ENCODE measurements around the gene ZSWIM8.
"Not testable (repeated sequence)": the region's sequence is repeated elsewhere in the genome, so short reads cannot be mapped to it uniquely, and the experiment has no call there.

ZSWIM8 gene, protein sequence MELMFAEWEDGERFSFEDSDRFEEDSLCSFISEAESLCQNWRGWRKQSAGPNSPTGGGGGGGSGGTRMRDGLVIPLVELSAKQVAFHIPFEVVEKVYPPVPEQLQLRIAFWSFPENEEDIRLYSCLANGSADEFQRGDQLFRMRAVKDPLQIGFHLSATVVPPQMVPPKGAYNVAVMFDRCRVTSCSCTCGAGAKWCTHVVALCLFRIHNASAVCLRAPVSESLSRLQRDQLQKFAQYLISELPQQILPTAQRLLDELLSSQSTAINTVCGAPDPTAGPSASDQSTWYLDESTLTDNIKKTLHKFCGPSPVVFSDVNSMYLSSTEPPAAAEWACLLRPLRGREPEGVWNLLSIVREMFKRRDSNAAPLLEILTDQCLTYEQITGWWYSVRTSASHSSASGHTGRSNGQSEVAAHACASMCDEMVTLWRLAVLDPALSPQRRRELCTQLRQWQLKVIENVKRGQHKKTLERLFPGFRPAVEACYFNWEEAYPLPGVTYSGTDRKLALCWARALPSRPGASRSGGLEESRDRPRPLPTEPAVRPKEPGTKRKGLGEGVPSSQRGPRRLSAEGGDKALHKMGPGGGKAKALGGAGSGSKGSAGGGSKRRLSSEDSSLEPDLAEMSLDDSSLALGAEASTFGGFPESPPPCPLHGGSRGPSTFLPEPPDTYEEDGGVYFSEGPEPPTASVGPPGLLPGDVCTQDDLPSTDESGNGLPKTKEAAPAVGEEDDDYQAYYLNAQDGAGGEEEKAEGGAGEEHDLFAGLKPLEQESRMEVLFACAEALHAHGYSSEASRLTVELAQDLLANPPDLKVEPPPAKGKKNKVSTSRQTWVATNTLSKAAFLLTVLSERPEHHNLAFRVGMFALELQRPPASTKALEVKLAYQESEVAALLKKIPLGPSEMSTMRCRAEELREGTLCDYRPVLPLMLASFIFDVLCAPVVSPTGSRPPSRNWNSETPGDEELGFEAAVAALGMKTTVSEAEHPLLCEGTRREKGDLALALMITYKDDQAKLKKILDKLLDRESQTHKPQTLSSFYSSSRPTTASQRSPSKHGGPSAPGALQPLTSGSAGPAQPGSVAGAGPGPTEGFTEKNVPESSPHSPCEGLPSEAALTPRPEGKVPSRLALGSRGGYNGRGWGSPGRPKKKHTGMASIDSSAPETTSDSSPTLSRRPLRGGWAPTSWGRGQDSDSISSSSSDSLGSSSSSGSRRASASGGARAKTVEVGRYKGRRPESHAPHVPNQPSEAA (N-terminal part only)
- total RNA-seq: 101 to 129 reads per million in 2 donors

DNA sequence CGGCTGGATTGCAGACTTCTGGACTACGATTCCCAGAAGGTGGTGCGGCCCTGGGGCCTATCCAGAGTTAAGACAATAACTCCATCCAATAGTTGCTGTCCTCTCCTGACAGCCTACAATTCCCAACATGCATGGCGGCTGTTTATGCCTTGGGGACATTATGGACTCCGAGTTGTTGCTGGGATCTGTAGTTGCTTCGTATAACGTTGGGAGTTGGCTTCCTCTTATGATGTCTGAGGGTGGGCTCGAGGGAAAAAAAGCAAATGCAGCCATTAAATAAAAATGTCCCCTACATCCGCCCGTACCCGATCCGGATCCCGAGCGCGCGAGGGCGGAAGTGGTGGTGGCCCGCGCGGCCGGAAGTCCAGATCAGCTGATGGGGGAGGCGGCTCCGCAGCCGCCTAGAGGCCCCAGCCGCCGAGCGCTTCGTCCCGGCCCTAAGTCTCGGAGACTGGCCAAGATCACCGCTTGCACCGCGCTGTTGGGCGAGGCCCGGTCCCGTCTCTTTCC lies at the start of gene ZSWIM8:
Gene ZSWIM8 (plus strand): TSS at position 396 of the 510 bp plus-strand sequence. CDS start 273 bp downstream, outside the sequence.
- DNase-seq: peak; percentile 77

DNA sequence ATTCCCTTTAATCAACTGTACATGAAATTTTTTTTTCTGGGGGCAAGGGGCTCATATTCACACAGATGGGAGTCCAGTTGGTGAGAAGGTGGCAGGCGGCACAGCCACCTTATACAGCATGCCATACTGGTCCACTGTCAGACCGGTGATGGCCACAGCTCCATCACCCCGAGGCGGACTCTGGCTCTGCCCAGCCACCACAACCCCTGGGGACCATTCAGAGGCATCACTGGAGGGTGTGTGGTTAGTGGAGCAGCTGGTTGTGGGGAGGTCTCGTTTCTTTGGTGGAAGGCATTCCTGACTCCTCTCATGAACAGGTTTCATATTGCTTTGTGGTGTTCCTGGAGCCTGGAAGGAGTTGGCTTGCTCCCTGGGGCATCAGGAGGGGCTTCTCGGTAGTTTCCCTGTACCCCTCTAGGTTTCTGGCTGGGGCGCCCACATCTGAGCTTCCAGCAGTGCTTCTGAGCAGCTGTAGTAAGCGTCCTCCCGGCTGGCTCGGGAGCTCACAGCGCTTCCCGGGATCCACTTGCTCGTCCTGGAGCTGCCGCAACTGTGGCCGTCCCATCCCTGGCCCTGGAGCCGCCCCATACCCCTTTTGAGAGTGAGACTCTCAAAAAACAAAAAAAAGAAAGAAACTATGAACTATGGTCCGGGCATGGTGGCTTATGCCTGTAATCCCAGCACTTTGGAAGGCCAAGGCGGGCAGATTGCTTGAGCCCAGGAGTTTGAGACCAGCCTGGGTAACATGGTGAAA lies 44.7 kb upstream of the ZSWIM8 start:
- DNase-seq: not testable (repeated sequence)

DNA sequence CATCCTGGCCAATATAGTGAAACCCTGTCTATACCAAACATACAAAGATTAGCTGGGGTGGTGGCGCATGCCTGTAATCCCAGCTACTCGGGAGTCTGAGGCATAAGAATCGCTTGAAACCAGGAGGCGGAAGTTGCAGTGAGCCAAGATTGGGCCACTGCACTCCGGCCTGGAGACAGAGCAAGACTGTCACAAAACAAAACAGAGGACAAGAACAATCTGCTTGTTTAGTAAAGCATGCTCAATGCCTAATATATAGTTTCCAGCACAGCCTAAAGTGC lies 43.0 kb upstream of the ZSWIM8 start:
- DNase-seq: no peak

DNA sequence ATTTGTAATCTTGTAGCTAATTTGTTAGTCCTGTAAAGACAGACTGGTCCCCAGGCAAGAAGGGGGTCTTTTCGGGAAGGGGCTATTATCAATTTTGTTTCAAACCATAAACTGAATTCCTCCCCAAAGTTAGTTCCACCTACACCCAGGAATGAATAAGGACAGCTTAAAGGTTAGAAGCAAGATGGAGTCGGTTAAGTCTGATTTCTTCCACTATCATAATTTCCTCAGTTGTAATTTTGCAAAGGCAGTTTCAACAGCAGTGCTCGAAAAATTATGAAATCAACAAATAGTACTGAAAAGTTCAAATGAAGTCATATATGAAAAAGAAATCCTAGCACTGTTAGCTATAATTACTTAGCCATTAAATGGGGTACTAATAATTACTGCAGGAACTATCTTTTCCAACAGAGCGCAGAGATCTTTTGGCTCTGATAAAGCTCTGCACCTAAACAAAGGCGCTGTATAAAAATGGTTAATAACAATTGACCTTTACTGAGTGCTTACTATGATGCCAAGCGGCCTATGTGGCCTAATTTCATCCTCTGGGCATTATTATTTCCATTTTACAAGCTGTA lies 42.0 kb upstream of the ZSWIM8 start:
- DNase-seq: no peak

DNA sequence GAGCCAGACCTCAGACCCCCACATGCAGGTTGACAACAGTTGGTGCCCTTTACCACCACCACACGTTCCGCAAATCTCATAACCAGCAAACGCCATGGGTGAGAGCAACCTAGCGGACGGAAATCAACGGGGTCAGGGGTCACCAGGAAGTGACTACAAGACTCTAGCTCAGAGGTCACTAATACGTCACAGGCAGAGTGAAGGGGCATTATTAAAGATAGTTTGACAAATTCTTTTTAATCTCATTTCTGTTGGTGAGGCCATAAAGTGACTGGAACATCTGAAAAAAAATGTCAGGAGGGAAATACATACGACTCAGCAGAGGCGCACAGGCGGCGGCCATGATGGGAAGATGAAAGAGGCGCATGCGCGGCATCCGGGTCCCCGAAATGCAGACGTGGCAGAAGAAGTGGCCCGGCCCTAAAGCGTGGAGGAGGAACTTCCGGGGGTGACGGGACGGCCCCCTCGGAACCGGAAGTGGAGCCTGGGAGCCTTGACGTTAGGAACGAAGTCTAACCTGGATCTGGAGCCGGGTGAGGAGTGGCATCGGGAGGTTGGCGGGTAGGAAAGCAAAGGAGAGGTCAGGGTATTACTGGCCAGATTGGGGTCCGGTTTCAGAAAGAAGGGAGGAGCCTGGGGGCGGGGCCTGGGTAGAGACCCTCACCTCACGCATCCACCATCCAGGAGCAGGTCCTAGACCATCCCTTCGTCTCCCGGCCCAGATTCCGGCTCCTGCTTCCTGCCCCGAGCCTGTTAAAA lies 41.3 kb upstream of the ZSWIM8 start, which contains the start of gene SEC24C:
Gene SEC24C (plus strand): TSS at position 468 of the 759 bp plus-strand sequence. CDS start 2,461 bp downstream, outside the sequence.
- peak; percentile 92 for DNase-seq

DNA sequence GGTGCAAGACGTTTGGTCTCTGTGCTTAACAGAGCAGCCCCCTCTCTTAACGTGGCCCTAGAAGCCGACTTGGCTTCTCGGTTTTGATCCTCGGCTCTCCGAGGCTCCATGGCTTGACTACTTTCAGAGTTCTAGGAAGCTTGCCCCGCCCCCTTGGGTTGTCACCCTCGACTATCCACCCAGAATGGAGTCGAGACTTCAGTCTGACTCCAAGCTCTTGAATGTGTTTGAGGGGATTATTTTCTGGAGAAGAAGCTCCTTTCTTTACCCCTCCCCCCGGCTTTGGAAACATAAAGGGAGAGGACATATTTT lies 40.8 kb upstream of the ZSWIM8 start:
- peak; percentile 41 for DNase-seq

DNA sequence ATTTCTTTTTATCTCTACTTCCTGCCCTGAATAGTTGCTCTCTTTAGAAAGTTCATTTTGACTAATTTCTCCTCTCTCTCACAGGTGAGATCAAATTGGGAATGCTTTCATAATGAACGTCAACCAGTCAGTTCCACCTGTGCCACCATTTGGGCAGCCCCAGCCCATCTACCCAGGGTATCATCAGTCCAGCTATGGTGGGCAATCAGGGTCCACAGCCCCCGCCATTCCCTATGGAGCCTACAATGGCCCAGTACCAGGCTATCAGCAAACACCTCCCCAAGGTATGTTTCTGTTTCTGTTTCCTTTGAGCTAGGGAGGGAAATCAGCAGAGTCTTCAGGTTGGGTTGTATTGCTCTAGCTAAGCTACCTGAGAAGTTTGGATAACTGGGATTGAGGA lies 38.7 kb upstream of the ZSWIM8 start:
- no peak for DNase-seq

DNA sequence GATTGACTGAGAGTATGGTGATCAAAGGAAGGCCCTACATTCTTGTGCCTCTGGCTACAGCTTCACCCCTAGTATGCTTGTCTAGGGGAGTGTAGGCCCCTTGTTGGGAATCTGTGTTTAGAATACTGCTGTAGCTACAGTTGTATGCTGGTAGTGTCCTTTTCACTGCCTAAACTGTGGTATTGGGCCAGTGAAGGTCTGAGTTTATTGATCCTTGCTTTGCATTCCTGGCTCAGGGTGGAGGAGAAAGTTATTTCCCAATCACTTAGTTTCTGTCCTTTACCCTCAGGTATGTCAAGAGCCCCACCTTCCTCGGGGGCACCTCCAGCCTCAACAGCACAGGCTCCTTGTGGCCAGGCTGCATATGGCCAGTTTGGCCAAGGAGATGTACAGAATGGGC lies 34.6 kb upstream of the ZSWIM8 start:
- no peak for DNase-seq

DNA sequence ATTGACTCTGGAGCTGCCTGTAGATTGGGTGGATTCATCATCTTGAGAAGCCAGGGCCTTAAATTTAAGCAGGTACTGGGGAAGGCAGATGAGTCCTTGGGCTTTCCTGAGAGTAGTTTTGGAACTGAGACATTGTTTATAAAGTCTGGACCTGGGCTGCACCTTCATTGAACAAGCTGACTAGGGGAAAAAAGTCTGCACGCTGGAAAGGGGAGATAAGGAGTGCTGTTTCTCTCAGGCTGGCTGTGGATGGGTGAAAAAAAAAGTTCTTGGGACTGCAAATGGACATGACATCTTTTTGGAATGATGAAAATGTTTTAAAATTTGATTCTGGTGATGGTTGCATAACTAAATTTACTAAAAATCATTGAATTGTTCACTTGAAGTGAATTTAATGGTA lies 29.2 kb upstream of the ZSWIM8 start:
- no peak for DNase-seq

DNA sequence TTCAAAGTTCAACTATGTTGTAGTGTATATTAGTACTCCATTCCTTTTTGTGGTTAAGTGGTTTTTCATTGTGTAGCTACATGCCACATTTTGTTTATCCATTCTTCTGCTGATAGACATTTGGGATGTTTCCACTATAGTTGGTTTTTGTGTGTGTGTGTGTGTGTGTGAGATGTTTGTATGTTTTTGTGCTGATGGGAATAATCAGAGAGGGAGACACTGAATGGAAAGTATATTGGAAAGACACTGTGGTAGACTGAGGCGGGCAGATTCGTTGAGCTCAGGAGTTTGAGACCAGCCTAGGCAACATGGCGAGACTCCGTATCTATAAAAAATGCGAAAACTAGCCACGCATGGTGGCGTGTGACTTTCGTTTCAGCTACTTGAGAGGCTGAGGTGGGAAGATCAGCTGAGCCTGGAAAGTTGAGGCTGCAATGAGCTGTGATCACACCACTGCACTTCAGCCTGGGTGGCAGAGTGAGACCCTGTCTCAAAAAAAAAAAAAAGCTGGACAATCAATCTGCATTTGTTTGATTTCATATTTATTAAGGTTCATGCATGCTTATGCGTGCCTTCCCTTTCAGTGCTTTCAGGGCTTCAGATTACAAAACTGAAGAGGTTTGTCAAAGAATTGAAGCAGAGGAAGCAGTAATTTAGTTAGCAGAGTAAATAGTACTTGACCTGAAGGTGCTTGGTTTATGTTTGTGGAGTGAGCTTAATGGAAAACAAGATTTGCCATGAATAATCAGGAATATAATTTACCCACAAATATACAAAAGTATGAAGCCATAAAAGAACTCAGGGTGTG lies 26.5 kb upstream of the ZSWIM8 start:
- no peak for DNase-seq

DNA sequence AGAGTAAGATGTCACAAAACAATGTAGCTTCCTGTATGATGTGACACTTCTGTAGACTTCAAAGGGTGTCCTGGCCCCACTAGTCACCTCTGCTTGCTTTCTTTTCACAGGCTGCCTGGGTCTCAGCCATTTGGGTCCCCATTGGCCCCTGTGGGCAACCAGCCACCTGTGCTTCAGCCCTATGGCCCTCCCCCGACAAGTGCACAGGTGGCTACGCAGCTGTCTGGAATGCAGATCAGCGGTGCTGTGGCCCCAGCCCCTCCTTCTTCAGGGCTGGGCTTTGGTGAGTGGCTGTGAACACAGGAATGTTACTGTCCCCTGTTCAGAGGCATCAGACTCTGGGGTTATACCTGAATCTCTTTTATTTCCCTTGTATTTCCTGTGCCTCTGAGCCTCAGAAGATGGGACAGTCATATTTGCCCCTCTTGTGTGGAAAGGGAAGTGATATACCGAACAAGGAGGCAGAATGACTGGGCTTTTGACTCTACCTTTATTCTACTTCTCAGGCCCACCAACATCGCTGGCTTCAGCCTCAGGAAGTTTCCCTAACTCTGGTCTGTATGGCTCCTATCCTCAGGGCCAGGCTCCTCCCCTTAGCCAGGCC lies 25.8 kb upstream of the ZSWIM8 start:
- DNase-seq: peak; percentile 54

DNA sequence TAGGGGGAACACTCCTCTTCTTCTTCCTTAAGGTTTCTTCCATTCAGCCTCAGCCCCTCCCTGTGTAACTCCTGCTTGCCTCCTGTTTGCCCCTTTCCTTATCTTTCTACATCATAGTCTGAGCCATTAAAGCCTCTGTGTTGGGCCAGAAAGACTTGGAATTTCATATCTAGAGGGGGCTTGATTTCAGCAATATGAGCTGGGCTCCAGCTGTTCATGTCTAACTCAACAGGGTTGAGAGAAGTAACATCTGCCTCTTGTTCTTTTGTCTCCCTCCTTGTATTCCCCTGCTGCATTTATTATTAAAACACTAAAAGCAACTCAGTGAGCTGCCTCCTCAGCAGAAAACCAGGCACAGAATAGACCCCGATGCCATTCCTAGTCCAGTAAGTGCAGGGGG lies 23.6 kb upstream of the ZSWIM8 start:
- DNase-seq: no peak

DNA sequence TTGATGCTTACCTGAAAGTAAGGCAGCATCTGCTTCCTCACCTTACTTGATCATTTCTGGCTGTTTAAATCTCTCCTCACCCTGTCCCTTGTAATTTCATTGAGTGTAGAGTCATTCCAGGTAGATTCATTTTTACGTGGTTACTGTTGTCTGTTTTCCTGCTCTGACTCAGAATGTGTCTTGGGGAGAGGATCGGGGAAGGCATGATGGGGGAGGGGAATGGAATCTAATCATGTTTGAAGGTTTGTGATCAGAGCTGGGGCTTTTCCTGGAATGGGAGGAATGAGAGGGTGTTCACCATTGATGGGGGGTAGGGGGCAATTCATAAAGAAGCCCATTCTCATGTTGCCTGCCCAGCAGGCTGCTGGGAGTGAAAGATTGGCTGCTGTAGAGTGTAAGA lies 22.5 kb upstream of the ZSWIM8 start:
- DNase-seq: no peak

DNA sequence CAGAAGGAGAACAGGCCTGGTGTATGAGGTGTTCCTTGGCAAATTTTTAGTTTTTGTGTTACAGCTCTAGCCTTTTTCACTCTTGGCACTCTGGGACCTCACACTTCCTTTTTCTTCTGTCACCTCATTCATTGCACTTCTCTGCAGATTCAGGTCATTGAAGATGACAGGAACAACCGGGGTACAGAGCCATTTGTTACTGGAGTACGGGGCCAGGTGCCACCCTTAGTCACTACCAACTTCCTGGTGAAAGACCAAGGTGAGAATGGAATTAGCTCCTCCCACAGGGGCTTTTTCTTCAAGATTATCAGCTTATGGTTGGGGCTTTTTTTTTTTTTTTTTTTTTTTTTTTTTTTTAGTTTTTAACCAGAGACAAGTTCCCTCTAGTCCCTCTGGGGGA lies 22.1 kb upstream of the ZSWIM8 start:
- no peak for DNase-seq

DNA sequence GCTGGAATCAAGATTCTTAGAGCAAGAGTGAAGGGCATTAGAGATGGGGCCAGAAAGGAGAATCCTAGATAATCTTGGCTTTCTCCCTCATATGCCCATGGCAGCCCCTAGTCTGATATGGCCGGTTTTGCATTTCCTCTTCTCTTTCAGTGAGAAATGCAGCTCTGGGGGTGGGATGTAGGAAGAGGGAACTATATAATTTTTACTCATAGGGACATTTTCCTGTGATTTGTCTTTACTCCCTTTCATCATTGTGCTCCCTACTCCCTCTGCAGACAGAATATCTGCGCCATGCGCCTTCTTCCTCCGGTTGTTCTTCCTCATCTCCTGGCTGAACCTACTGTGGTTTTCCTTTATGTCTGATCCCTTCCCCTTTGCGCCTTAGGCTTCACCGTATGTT lies 20.3 kb upstream of the ZSWIM8 start:
- DNase-seq: no peak

DNA sequence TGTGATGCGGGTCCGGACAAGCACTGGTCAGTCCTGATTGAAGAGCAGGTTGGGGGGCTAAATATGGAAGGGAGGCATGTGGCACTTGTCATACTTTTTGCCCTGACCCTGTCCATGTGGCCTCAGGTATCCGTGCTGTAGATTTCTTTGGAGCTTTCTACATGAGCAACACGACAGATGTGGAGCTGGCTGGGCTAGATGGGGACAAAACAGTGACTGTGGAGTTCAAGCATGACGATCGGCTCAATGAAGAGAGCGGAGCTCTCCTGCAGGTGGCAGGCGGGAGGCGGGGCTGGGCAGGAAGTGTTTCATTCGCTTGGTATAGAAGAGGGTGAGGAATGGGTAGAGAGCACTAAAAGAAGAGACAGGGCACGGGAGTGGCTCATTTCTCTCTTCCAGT lies 16.5 kb upstream of the ZSWIM8 start:
- DNase-seq: peak; percentile 54

DNA sequence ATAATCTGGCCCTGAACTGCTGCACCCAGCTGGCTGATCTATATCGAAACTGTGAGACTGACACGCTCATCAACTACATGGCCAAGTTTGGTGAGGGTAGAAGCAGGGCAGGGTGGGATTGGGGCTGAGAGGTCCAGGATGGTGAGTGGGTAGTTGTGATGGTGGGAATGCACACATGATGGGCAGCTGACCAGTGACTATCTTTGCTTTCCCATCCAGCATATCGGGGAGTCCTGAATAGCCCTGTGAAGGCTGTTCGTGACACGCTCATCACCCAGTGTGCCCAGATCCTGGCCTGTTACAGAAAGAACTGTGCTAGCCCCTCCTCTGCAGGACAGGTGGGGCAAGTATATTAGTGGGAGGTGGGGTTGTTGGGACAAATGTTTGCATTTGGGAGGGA lies 16.0 kb upstream of the ZSWIM8 start:
- no peak for DNase-seq

DNA sequence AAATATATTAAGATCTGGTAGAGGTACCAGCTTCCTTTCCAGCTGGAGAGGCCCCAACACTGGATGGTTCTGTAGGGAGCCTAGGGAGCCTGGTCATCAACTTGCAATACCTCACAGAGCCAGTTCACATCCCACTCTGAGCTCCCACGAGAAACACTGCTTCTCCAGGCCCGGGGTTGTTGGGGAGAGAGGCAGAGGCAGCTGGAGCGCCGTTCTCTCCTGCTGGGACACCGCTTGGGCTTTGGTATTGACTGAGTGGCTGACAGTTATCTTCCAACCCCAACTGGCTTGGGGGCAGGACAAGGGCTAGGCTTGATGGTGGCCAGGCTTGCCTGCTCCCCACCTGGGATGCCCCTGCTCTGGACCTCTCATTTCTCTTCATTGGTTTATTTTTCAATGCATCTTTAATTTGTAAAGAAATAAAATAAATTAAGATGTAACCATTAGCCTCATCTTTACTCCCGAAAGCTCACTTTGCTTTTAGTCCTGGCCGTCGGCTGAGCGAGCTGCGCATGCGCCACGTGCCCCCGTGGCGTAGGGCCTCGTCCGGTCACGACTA lies 13.6 kb upstream of the ZSWIM8 start:
- DNase-seq: peak; percentile 68
